Neuronal stem cell (in vitro differentiated cells): ENCODE data around the gene IFI27L2.

Experiments used
- DNase-seq: peaks from one replicate; pipeline ENCODE4 v3.0.0-alpha.2; 2013; ENCODE audit warnings: low spot score
- H2AFZ ChIP-seq: one replicate; pipeline ENCODE4 v1.6.1; 2013; ENCODE audit warnings: mild to moderate bottlenecking, low read length, inconsistent platforms
- H2AK5ac ChIP-seq: 2 replicates; pipeline ENCODE4 v1.6.1; 2013; ENCODE audit warnings: low read depth, mild to moderate bottlenecking, inconsistent platforms, low read length, moderate library complexity, mixed read lengths
- H2BK120ac ChIP-seq: 2 replicates; pipeline ENCODE4 v1.6.1; 2013; ENCODE audit warnings: low read depth, mild to moderate bottlenecking, inconsistent platforms, low read length, moderate library complexity, mixed read lengths
- H2BK12ac ChIP-seq: one replicate; pipeline ENCODE4 v1.6.1; 2013; ENCODE audit warnings: low read length, inconsistent platforms
- H2BK15ac ChIP-seq: 2 replicates; pipeline ENCODE4 v1.6.1; 2013; ENCODE audit warnings: mild to moderate bottlenecking, low read length, inconsistent platforms, mixed read lengths
- H2BK5ac ChIP-seq: one replicate; pipeline ENCODE4 v1.6.1; 2013; ENCODE audit warnings: inconsistent platforms, mild to moderate bottlenecking, low read length, moderate library complexity
- H3K14ac ChIP-seq: one replicate; pipeline ENCODE4 v1.6.1; 2013; ENCODE audit warnings: low read length, inconsistent platforms
- H3K18ac ChIP-seq: 2 replicates; pipeline ENCODE4 v1.6.1; 2013; ENCODE audit warnings: low read length, inconsistent platforms
- H3K23ac ChIP-seq: 2 replicates; pipeline ENCODE4 v1.6.1; 2013; ENCODE audit warnings: low read depth, mild to moderate bottlenecking, mixed read lengths, low read length, inconsistent platforms; ENCODE audit not compliant: poor library complexity
- H3K27ac ChIP-seq: replicated peaks from 3 replicates; pipeline ENCODE4 v1.5.1; 2013; ENCODE audit warnings: low read length, inconsistent platforms
- H3K27me3 ChIP-seq, 3 experiments: 2 replicates each; pipeline ENCODE4 v1.6.1; 2013; ENCODE audit warnings: low read length in 3 of 3, mild to moderate bottlenecking in 2 of 3, inconsistent platforms in 1 of 3, low read depth in 1 of 3, mixed read lengths in 1 of 3, moderate library complexity in 1 of 3; ENCODE audit not compliant: control insufficient read depth in 3 of 3, insufficient read depth in 3 of 3
- H3K36me3 ChIP-seq, 2 donors: replicated peaks in 1 of 2; 2 replicates each; pipeline ENCODE4 v1.6.1; 2013; ENCODE audit warnings: low read length in 2 of 2; ENCODE audit not compliant: control insufficient read depth in 2 of 2, insufficient read depth in 2 of 2
- H3K4ac ChIP-seq: 2 replicates; pipeline ENCODE4 v1.6.1; 2013; ENCODE audit warnings: inconsistent platforms, mild to moderate bottlenecking, low read length, moderate library complexity
- H3K4me1 ChIP-seq, 2 donors: 1 replicate in 1 of 2; 2 replicates in 1 of 2; pipeline ENCODE4 v1.6.1; 2013; ENCODE audit warnings: low read length in 2 of 2, low read depth in 1 of 2; ENCODE audit not compliant: control insufficient read depth in 2 of 2, insufficient read depth in 1 of 2
- H3K4me2 ChIP-seq: one replicate; pipeline ENCODE4 v1.6.1; 2013; ENCODE audit warnings: mild to moderate bottlenecking, low read length, inconsistent platforms; ENCODE audit not compliant: insufficient read depth, poor library complexity, severe bottlenecking
- H3K4me3 ChIP-seq, 2 donors: 2 replicates each; pipeline ENCODE4 v1.5.1; 2013; ENCODE audit warnings: low read length in 2 of 2, mild to moderate bottlenecking in 2 of 2, inconsistent platforms in 1 of 2, moderate library complexity in 1 of 2
- H3K79me1 ChIP-seq: one replicate; pipeline ENCODE4 v1.6.1; 2013; ENCODE audit warnings: low read depth, mild to moderate bottlenecking, inconsistent platforms, low read length, moderate library complexity
- H3K9ac ChIP-seq: one replicate; pipeline ENCODE4 v1.6.1; 2013; ENCODE audit warnings: mild to moderate bottlenecking, low read depth, low read length, inconsistent platforms; ENCODE audit not compliant: poor library complexity
- H3K9me3 ChIP-seq, 2 donors: replicated peaks in 1 of 2; 2 replicates each; pipeline versions ENCODE3 to v1.6.1; 2013; ENCODE audit warnings: low read length in 2 of 2, mild to moderate bottlenecking in 2 of 2, inconsistent platforms in 1 of 2, low read depth in 1 of 2, mixed read lengths in 1 of 2, moderate library complexity in 1 of 2; ENCODE audit not compliant: control insufficient read depth in 2 of 2, insufficient read depth in 1 of 2
- H4K8ac ChIP-seq: one replicate; pipeline ENCODE4 v1.6.1; 2013; ENCODE audit warnings: low read depth, mild to moderate bottlenecking, inconsistent platforms, low read length, moderate library complexity
- H4K91ac ChIP-seq: one replicate; pipeline ENCODE4 v1.6.1; 2013; ENCODE audit warnings: low read length, low read depth, mild to moderate bottlenecking, inconsistent platforms; ENCODE audit not compliant: poor library complexity
- WGBS, 2 donors: extraction: QIAGEN DNeasy Blood & Tissue Kit; methylation state at CpG; one replicate each; pipeline ENCODE4 v1.1.7; 2013; ENCODE audit warnings: missing lambda C conversion rate in 2 of 2, mixed read lengths in 1 of 2; ENCODE audit not compliant: insufficient read length in 2 of 2, insufficient replicate concordance in 1 of 2; ENCODE audit errors: extremely low coverage in 2 of 2; 5-methylcytosine and 5-hydroxymethylcytosine counted together

IFI27L2 gene

GRCh38 chr14:94099006-94099405, 30.4 kb downstream of the IFI27L2 start:
- WGBS, 2 donors, result no CpG with 5 or more reads among the region's 6 CpGs
- no peaks in the 10 kb centered on the region for H3K9me3 ChIP-seq

GRCh38 chr14:94098326-94098992, 30.9 kb downstream of the IFI27L2 start:
- H4K8ac ChIP-seq, result no peak overlapping the region
- H2BK15ac ChIP-seq, result no peak overlapping the region
- H3K4me3 ChIP-seq, result no peak overlapping the region
- no peak overlapping the region for H3K4me2 ChIP-seq
- DNase-seq, result no peak
- H3K23ac ChIP-seq, result no peak overlapping the region
- no peak overlapping the region for H3K4ac ChIP-seq
- no peak overlapping the region for H2BK5ac ChIP-seq
- H3K79me1 ChIP-seq, result no peaks in the 10 kb centered on the region
- no peak overlapping the region for H3K14ac ChIP-seq
- no peak overlapping the region for H3K18ac ChIP-seq
- H3K9me3 ChIP-seq, result no peaks in the 10 kb centered on the region
- H2BK120ac ChIP-seq, result peak overlapping the region; percentile 7
- H3K27me3 ChIP-seq, result no peaks in the 10 kb centered on the region
- no CpG with 5 or more reads among the region's 10 CpGs for WGBS, 2 donors
- H2AK5ac ChIP-seq, result no peak overlapping the region
- H3K4me1 ChIP-seq, result no peaks in the 10 kb centered on the region
- no peak overlapping the region for H2BK12ac ChIP-seq
- no peak overlapping the region for H2AFZ ChIP-seq
- H3K9ac ChIP-seq, result no peak overlapping the region
- H4K91ac ChIP-seq, result no peak overlapping the region
- peaks cover 0 to 32% of the 10 kb centered on the region in 2 donors for H3K36me3 ChIP-seq
- no peak overlapping the region for H3K27ac ChIP-seq

More at GRCh38 chr14:94099006-94099405, 30.4 kb downstream of the IFI27L2 start:
- Histone ChIP-seq H3K23ac (no peak overlapping the region), H4K91ac (no peak overlapping the region), H3K36me3 (peaks cover 0 to 32% of the 10 kb centered on the region in 2 donors), H3K79me1 (no peaks in the 10 kb centered on the region), H3K4me3 (no peak overlapping the region), H4K8ac (no peak overlapping the region), H3K4ac (no peak overlapping the region), H3K4me2 (no peak overlapping the region), H3K18ac (no peak overlapping the region), H2BK15ac (no peak overlapping the region), H2AFZ (no peak overlapping the region), H3K27me3 (no peaks in the 10 kb centered on the region), H2BK5ac (no peak overlapping the region), H2AK5ac (no peak overlapping the region), H2BK12ac (no peak overlapping the region), H3K14ac (no peak overlapping the region), H3K4me1 (no peaks in the 10 kb centered on the region), H3K9ac (no peak overlapping the region), H2BK120ac (peak overlapping the region; percentile 7), H3K27ac (no peak overlapping the region)
- no peak for DNase-seq

DNA sequence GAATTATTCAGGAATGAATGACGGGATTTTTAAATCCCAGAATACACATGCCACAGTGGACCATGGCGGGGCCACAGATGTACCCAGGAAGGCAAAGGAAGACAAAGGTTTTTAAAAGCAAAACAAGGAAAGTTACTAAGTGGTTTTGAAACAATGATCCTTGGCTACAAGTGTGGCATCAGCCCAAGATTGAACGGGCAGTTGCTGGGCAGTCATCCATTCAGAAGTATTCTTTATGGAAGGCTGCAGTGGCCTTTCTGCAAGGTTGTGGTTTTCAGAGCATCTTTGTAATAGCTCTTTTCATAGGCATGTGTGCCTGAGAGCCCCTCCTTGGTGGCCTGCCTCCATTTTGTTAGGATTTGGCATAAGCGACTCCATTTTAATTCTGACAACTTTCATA, 32.3 kb downstream of the IFI27L2 start:
- H4K91ac ChIP-seq, result no peak overlapping the region
- H3K14ac ChIP-seq, result no peak overlapping the region
- no peak overlapping the region for H2BK120ac ChIP-seq
- H3K79me1 ChIP-seq, result no peaks in the 10 kb centered on the region
- no peak overlapping the region for H3K4me3 ChIP-seq
- no peaks in the 10 kb centered on the region for H3K4me1 ChIP-seq
- no peak overlapping the region for H3K18ac ChIP-seq
- no peak overlapping the region for H3K9ac ChIP-seq
- H2AFZ ChIP-seq, result no peak overlapping the region
- no peak overlapping the region for H3K4ac ChIP-seq
- WGBS, 2 donors, result no CpG with 5 or more reads among the region's 4 CpGs
- no peak overlapping the region for H2BK5ac ChIP-seq
- H3K27ac ChIP-seq, result no peak overlapping the region
- no peak overlapping the region for H3K23ac ChIP-seq
- no peak overlapping the region for H2BK12ac ChIP-seq
- peaks cover 0 to 32% of the 10 kb centered on the region in 2 donors for H3K36me3 ChIP-seq
- no peaks in the 10 kb centered on the region for H3K9me3 ChIP-seq
- H3K27me3 ChIP-seq, result no peaks in the 10 kb centered on the region
- H3K4me2 ChIP-seq, result no peak overlapping the region
- DNase-seq, result no peak
- H2AK5ac ChIP-seq, result no peak overlapping the region
- H4K8ac ChIP-seq, result no peak overlapping the region
- H2BK15ac ChIP-seq, result no peak overlapping the region

DNA sequence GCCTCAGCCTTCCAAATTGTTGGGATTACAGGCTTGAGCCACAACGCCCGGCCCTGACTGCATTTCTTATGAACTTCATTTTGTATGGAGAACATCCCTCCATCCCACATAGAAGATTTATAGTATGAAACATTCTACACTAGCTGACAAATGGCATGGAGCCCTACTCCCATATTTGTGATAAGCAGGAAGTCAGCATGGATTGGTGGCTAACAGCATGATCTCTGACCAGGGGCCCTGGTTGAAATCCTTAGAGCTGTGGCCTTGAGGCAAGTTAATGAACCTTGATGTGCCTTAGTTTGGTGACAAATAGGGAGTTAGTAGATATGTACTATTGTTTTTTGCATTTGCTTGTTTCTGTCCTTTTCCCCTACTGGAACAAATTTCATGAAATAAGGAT, 36.0 kb downstream of the IFI27L2 start:
- H2BK12ac ChIP-seq, result no peak overlapping the region
- H2BK5ac ChIP-seq, result no peak overlapping the region
- no peak overlapping the region for H3K4me3 ChIP-seq
- no peak overlapping the region for H3K23ac ChIP-seq
- no peak overlapping the region for H3K9ac ChIP-seq
- no peak overlapping the region for H2BK120ac ChIP-seq
- H3K27me3 ChIP-seq, result no peaks in the 10 kb centered on the region
- H3K4ac ChIP-seq, result no peak overlapping the region
- H3K9me3 ChIP-seq, result no peaks in the 10 kb centered on the region
- no CpG with 5 or more reads among the region's 2 CpGs for WGBS, 2 donors
- no peaks in the 10 kb centered on the region for H3K79me1 ChIP-seq
- H4K91ac ChIP-seq, result no peak overlapping the region
- H2BK15ac ChIP-seq, result no peak overlapping the region
- H3K14ac ChIP-seq, result no peak overlapping the region
- no peak overlapping the region for H2AFZ ChIP-seq
- H3K4me1 ChIP-seq, result no peaks in the 10 kb centered on the region
- H3K4me2 ChIP-seq, result no peak overlapping the region
- H3K36me3 ChIP-seq, result peaks cover 0 to 18% of the 10 kb centered on the region in 2 donors
- no peak overlapping the region for H2AK5ac ChIP-seq
- H3K18ac ChIP-seq, result no peak overlapping the region
- H3K27ac ChIP-seq, result no peak overlapping the region
- DNase-seq, result no peak
- H4K8ac ChIP-seq, result no peak overlapping the region
